Measurements from ENCODE around the gene KSR2. TPM values are rescaled to one million over a fixed set of nuclear protein-coding genes. Genes with fewer than 3 reads are reported as not detected.

The KSR2 gene
- total RNA-seq, 2 donors from 2014 or later = 0.07 TPM; not detected in 1

GRCh38 chr12:117408161-117408791, 560.5 kb downstream of the KSR2 start:
- ATAC-seq (ENCODE audit: insufficient number of reproducible peaks, low FRiP score, low read depth) (no peak), DNase-seq (ENCODE audit: low spot score) (no peak)
- Histone ChIP-seq H3K27ac (no peak overlapping the region), H3K27me3 (replicated peaks; ENCODE audit: insufficient read depth) (no peaks in the 10 kb centered on the region), H3K4me3 (no peak overlapping the region), H3K36me3 (no peaks in the 10 kb centered on the region), H3K9me3 (no peaks in the 10 kb centered on the region), H3K4me1 (ENCODE audit: control insufficient read depth in 1 of 2, low read depth in 2 of 2) (peaks cover 0 to 3% of the 10 kb centered on the region in 2 donors)
- no peak for TF ChIP-seq CTCF (IDR thresholded peaks at IDR 0.05)

- TF ChIP-seq CTCF (IDR thresholded peaks at IDR 0.05) = no peak
- Histone ChIP-seq H3K36me3 (no peaks in the 10 kb centered on the region), H3K4me1 (ENCODE audit: control insufficient read depth in 1 of 2, low read depth in 2 of 2) (peaks cover 0 to 3% of the 10 kb centered on the region in 2 donors), H3K27me3 (replicated peaks; ENCODE audit: insufficient read depth) (no peaks in the 10 kb centered on the region), H3K27ac (no peak overlapping the region), H3K4me3 (no peak overlapping the region), H3K9me3 (no peaks in the 10 kb centered on the region)
- no peak for ATAC-seq (ENCODE audit: insufficient number of reproducible peaks, low FRiP score, low read depth)
- DNase-seq (ENCODE audit: low spot score) = no peak
Measured at GRCh38 chr12:117404940-117405339, 563.9 kb downstream of the KSR2 start.

- Histone ChIP-seq H3K36me3 (no peaks in the 10 kb centered on the region), H3K9me3 (no peaks in the 10 kb centered on the region), H3K4me3 (no peak overlapping the region), H3K27me3 (replicated peaks; ENCODE audit: insufficient read depth) (no peaks in the 10 kb centered on the region), H3K4me1 (ENCODE audit: control insufficient read depth in 1 of 2, low read depth in 2 of 2) (peaks cover 0 to 3% of the 10 kb centered on the region in 2 donors), H3K27ac (no peak overlapping the region)
- TF ChIP-seq CTCF (IDR thresholded peaks at IDR 0.05) = no peak
- DNase-seq (ENCODE audit: low spot score) (no peak), ATAC-seq (ENCODE audit: insufficient number of reproducible peaks, low FRiP score, low read depth) (no peak)
Measured at GRCh38 chr12:117404203-117404853, 564.5 kb downstream of the KSR2 start.

GRCh38 chr12:117403586-117404139, 565.1 kb downstream of the KSR2 start:
- Histone ChIP-seq H3K27ac (no peak overlapping the region), H3K4me1 (ENCODE audit: control insufficient read depth in 1 of 2, low read depth in 2 of 2) (peaks cover 0 to 3% of the 10 kb centered on the region in 2 donors), H3K36me3 (no peaks in the 10 kb centered on the region), H3K4me3 (no peak overlapping the region), H3K9me3 (no peaks in the 10 kb centered on the region), H3K27me3 (replicated peaks; ENCODE audit: insufficient read depth) (no peaks in the 10 kb centered on the region)
- no peak for ATAC-seq (ENCODE audit: insufficient number of reproducible peaks, low FRiP score, low read depth)
- no peak for DNase-seq (ENCODE audit: low spot score)
- TF ChIP-seq CTCF (IDR thresholded peaks at IDR 0.05) = no peak

Other genes starting within 250 kb of the KSR2 start
- 1 to 10 TPM; 5.4 to 6.9 TPM for gene RFC5, start 47.7 kb upstream of the KSR2 start, total RNA-seq
- 10 to 100 TPM; 88.9 to 95.1 TPM for gene WSB2, start 92.2 kb upstream of the KSR2 start, total RNA-seq
- gene VSIG10, start 135.0 kb upstream of the KSR2 start, total RNA-seq = 10 to 100 TPM; 13.0 to 21.9 TPM
- 100 to 1,000 TPM; 248 to 385 TPM for gene PEBP1, start 167.1 kb upstream of the KSR2 start, total RNA-seq